NCI-H82 (cell line): ENCODE results near the gene C2CD3.
"Not testable (repeated sequence)": the region's sequence is repeated elsewhere in the genome, so short reads cannot be mapped to it uniquely, and the experiment has no call there.

Experiments used
- DNase-seq: peaks from one replicate; lab custom pipeline; 2025; lab: John Stamatoyannopoulos, UW

Gene C2CD3

DNA sequence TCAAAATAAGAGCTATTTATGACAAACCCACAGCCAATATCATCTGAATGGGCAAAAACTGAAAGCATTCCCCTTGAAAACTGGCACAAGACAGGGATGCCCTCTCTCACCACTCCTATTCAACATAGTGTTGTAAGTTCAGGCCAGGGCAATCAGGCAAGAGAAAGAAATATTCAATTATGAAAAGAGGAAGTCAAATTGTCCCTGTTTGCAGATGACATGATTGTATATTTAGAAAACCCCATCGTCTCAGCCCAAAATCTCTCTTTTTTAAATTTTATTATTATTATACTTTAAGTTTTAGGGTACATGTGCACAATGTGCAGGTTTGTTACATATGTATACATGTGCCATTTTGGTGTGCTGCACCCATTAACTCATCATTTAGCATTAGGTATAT is 107.2 kb downstream of the C2CD3 start:
- not testable (repeated sequence) for DNase-seq

- not testable (repeated sequence) for DNase-seq
Measured at GRCh38 chr11:74061599-74061998, 109.2 kb downstream of the C2CD3 start.

GRCh38 chr11:74057249-74058151 is 113.3 kb downstream of the C2CD3 start:
- DNase-seq = no peak

DNA sequence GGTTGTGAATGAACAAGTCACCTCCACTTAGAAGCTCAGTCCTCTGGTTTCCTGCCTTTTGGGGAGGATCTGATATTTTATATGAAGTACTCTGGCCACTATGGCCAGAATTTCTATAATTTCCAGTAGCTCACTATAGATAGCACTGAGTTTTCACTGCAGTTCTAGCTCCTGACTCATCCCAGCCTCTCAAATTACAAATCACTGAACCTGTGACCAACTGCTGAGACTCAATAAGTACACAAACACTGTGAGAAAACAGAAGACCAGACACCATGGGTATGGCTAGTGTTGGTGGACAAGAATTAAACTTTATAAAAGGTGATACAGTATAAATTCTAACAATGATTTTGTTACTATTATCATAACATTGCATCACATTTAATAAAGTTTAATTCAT is 114.9 kb downstream of the C2CD3 start:
- no peak for DNase-seq

DNA sequence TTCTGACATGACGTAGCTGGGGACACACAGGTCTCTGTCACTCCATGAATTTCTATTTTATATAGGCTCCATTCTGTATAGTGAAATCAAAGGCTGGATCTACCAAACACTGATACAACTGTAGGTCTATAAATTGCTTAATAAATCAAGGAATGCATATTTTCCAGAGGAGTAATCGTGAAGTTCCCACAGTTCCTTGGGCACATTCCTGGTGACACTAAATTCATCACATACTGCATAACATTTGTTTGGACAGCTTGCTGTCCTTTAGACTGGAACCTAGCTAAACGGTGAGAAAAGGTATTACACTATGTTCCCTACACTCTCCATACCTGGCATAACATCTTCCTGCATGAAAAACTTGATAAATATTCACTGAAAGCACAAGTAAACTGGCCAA is 120.3 kb downstream of the C2CD3 start:
- DNase-seq = no peak

- no peak for DNase-seq
Measured at GRCh38 chr11:74048993-74049392, 121.8 kb downstream of the C2CD3 start.

- no peak for DNase-seq
Measured at GRCh38 chr11:74044538-74044937, 126.3 kb downstream of the C2CD3 start.

DNA sequence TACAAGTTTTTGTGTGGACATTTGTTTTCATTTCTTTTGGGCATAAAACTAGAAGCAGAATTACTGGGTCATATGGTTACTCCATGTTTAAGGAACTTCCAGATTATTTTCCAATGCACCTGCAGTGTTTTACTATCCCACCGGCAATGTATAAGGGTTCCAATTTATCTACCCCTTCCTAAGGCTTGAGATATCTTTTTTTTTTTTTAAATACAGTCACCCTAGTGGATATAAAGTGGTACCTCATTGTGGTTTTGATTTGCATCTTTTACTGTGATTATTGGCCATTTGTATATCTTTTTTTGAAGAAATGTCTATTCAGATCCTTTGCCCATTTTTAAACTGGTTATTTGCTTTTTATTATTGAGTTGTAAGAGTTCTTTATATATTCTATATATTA is 127.4 kb downstream of the C2CD3 start:
- no peak for DNase-seq

DNA sequence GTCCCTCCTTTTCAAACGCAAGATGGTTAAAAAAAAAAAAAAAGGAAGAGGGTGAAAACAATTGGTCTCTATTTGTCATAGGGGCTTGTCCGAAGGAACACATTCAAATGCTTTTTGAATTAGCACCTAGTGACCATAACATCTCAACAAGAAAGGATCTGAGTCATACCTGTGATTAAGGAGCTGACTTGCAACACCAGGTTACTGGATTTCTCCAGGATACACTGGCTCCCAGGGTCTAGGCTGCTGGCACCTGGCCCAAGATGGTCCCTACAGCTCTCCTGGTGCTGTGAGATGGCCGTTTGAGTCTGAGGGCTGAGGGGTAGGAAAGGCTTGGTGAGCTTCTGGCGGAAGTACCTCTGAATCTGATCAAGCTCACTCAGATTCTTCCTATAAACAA is 133.5 kb downstream of the C2CD3 start:
- no peak for DNase-seq

GRCh38 chr11:74035264-74035663 is 135.5 kb downstream of the C2CD3 start:
- no peak for DNase-seq

DNA sequence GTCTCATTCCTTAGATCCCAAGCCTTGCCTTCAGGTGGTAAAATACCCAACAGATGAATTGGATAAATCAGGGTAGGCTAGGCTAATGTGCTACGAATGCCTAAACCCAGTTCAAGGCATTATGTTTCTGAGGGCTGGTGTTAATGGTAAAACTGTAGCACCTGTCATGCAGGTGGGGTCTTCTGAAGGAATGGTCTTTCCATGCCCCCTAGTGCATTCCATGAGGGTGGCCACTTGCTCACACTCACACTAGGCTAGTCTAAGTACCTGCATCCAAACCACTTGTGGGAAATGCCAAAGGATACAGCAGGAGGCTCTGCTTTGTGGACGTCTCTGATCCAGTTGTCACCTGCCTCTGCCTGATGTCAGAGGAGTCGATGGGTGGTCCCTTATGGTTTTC is 137.8 kb downstream of the C2CD3 start:
- DNase-seq = no peak

GRCh38 chr11:74030723-74031676 is 139.8 kb downstream of the C2CD3 start:
- DNase-seq = no peak

DNA sequence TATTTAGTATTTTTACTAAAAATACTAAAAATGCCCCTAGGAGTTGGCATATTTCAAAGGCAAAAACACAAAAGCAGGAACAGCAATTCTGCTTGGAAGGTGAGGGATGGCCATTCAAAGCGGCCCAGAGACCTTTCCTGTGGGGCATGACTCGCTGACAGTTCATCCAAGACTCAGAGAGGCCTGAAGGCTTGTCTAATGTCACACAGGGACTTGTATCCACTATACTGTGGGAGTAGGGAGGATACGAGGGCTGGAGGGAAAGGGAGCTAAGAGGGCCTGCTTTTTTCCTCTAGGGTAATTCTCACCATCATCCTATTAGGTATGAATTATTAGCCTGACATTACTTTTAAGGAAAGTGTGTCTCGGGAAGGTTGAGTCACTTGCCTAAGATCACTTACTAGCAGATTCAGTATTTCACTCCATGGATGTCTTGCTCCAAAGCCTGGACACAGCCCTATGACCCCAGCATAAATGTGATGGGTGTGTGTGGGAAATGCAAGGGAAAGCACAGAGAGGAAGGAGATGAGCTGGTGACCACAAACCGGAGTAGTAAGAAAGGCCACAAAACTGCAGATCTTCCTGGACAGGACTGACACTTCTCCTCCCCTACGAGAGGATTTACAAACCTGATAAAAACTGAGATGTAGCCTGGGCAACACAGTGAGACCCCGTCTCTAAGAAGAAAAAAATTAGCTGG is 145.2 kb downstream of the C2CD3 start:
- no peak for DNase-seq

DNA sequence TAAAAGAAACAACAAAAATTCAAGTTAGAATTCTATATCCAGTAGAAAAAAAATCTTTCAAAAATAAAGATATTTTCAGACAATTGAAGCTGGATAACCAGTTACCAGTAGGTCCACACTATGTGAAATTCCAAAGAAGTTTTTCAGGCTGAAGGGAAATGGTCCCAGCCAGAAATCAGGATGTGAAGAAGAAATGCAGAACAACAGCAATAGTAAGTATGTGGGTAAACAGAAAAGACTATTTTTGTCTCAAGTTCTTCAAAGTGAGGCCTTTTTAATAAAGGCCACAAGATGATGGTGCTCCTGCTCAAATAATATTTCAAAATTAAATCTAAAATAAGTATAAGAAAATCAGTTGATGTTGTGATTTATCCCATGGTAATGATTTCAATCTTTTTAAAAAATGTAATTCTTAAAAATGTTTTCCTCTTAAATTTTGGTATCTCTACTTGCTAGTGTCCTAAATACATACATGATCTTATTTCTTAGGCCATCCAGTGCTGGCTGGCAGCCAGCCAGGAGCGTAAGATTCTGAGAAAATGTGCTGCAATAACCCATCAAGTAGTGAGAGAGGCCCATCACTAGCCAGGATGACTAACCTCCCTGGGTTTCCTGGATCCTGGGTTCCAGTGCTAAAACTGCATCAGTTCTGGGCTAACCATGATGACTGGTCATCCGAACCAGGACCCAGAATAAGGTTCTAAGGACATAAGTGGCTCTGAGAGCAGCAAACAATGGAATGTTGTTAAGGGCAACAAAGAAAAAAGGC is 146.4 kb downstream of the C2CD3 start:
- no peak for DNase-seq

DNA sequence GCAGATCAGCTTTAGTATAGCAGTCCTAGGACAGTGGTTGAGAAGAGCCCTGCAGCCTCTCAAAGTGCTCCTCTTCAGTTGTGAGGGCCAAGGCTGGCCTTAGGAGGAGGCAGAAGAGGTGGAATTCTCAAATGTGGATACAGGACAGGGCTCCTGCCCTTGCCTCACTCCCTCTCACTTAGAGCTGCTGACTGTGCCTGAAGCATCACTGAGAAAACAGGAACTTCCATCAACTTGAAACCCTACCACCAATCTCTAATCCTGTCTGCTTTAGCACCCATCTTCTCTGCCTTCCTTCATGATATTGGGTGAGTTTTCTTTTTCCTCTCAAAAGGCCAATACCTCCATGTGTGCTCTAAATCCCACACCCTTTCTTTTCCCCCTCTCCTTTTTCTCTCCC is 147.5 kb downstream of the C2CD3 start:
- no peak for DNase-seq

DNA sequence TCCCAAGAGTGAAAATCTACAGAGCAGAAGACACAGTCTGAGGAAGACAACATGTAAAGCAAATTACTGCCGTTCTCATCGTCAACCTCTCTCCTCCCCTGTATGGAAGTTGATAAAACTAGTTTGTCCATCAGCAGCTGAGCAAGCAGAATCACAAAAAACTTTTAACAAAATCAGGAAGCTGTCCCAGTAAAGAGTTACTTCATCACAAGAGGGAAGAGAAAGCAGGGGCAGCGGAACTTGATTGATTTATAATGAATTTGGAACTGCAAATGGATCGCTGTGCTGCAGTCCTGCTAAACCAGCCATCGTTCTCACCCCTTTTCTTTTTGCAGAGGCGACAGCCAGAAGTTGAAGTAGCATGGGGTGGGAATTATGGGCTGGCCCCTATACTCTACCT is 148.3 kb downstream of the C2CD3 start:
- DNase-seq = no peak

- DNase-seq = no peak
Measured at GRCh38 chr11:74021998-74022397, 148.8 kb downstream of the C2CD3 start.

GRCh38 chr11:74020539-74020938 is 150.3 kb downstream of the C2CD3 start:
- DNase-seq = no peak

- DNase-seq = no peak
Measured at GRCh38 chr11:74019860-74020259, 150.9 kb downstream of the C2CD3 start.

- no peak for DNase-seq
Measured at GRCh38 chr11:74019104-74019738, 151.6 kb downstream of the C2CD3 start.
